Glomerular endothelial cell (primary cell): ENCODE data around the gene RALGDS. TPM values are rescaled to one million over a fixed set of nuclear protein-coding genes. Genes with fewer than 3 reads are reported as not detected.
"Not testable (repeated sequence)": the region's sequence is repeated elsewhere in the genome, so short reads cannot be mapped to it uniquely, and the experiment has no call there.

Source experiments
- DNase-seq: peaks from one replicate; pipeline ENCODE4 v3.0.0-alpha.2; 2011; ENCODE audit warnings: low read depth, low spot score; ENCODE audit errors: extremely low read depth
- total RNA-seq: library from RNA; depleted of rRNA; stranded (reverse); fragments of >200 nt; gene quantifications from 2 replicates; pipeline ENCODE4 v1.2.3, GENCODE V29; 2015

Gene RALGDS
- total RNA-seq, 1 donor from 2014 or later = 99.4 TPM

DNA sequence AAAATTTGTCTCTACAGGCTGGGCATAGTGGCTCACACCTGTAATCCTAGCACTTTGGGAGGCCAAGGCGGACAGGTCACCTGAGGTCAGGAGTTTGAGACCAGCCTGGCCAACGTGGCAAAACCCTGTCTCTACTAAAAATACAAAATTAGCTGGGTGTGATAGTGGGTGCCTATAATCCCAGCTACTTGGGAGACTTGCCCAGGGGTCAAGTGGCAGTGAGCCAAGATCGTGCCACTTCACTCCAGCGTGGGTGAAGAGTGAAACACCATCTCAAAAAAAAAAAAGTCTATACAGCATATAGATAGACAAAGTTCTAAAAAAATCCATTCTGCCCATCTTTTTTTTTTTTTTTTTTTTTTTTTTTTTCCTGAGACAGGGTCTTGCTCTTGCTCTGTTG, 26.7 kb downstream of the RALGDS start:
- DNase-seq = not testable (repeated sequence)

DNA sequence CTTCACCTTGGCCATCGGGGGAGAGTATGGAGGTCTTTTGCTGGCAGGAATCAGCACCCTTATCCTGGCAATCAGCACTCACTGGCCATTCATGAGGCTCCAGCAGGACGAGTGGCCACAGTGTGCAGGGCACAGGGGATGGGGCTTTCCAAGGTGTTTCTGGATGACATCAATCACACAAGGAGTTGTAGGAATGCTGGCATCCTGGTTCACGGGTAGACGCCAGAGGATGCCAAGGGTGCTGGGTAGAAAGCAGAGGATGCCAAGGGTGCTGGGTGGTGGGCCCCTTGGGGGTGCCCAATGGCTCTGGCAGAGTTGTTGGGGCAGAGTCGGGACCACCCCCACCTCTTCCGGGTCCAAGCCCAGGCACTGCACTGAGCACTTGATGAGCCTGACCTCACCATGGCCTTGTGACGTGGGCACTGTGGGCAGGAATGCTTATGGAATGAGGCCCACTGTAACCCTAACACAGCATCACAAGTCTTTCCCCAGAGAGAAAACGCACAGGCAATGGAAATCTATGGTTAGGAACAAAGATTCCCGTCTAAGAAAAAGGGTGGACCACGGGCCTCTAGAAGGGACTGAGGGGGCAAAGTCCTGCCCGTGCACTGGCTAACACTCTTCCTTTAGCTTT, 30.2 kb downstream of the RALGDS start:
- DNase-seq = no peak

GRCh38 chr9:133090187-133090586, 30.9 kb downstream of the RALGDS start:
- no peak for DNase-seq

GRCh38 chr9:133089271-133089671, 31.8 kb downstream of the RALGDS start:
- no peak for DNase-seq

- no peak for DNase-seq
Observed at GRCh38 chr9:133088756-133089155, 32.3 kb downstream of the RALGDS start.

- DNase-seq = no peak
Observed at GRCh38 chr9:133088146-133088750, 32.8 kb downstream of the RALGDS start.

- no peak for DNase-seq
Observed at GRCh38 chr9:133087429-133088145, 33.5 kb downstream of the RALGDS start.

- no peak for DNase-seq
Observed at GRCh38 chr9:133086894-133087293, 34.1 kb downstream of the RALGDS start.

- not testable (repeated sequence) for DNase-seq
Observed at GRCh38 chr9:133086212-133086860, 34.7 kb downstream of the RALGDS start.

- not testable (repeated sequence) for DNase-seq
Observed at GRCh38 chr9:133083688-133084087, 37.4 kb downstream of the RALGDS start.

DNA sequence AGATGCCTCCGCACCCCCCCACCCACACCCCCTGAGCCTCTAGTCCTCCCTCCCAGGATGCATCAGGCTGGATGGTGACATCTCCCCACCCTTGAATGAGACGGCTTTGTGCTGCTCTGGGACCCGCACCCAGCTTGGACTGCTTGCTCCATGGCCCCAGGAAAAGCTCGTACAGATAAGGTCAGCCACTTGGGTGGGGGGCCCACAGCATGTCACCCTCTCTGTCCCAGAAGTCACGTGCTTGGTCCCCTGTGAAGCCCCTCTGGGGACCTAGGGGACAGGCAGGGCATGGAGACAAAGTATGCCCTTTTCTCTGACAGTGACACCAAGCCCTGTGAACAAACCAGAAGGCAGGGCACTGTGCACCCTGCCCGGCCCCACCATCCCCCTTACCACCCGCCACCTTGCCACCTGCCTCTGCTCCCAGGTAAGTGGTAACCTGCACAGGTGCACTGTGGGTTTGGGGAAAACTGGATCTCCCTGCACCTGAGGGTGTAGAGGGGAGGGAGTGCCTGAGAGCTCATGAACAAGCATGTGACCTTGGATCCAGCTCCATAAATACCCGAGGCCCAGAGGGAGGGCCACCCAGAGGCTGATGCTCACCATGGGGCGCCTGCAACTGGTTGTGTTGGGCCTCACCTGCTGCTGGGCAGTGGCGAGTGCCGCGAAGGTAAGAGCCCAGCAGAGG, 38.9 kb downstream of the RALGDS start:
- not testable (repeated sequence) for DNase-seq

GRCh38 chr9:133080786-133081779, 40.0 kb downstream of the RALGDS start:
- not testable (repeated sequence) for DNase-seq

DNA sequence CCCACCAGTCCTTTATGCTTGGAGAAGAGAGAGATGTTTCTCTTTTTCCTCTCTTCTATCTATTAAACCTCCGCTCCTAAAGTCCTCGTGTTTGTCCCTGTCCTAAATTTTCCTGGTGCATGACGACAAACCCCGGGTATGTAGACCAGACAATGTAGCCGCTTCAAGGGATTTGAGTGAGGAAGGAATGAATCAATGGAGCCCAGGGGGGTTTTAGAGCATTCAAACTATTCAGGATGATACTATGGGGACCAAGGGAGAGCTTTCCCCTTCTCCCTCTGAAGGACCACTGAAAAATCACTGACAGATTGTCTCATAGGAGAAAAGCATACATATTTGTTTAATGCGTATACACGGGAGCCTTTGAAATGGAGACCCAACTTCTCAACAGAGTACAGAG, 40.9 kb downstream of the RALGDS start:
- DNase-seq = no peak

DNA sequence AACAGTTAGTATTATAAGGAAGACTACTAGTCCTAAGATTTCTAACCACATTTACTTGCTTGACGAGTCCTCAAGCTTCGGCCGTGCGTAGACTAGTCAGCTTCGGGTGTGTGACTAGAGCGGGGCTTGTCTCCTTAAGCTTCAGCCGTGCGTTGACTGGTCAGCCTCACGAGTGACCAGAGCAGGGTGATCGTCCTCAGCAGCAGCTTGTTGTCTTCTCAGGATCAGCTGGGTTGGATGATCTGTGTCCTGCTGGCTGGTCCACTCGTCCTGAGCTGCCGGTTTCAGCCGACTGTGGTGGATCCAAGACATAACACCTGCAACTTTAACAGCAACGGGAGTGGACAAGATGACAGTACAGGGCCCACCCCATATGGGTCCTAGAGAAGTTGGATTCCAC, 42.6 kb downstream of the RALGDS start:
- no peak for DNase-seq

GRCh38 chr9:133076691-133077090, 44.3 kb downstream of the RALGDS start:
- DNase-seq = no peak

- DNase-seq = no peak
Observed at GRCh38 chr9:133075925-133076630, 45.0 kb downstream of the RALGDS start.

DNA sequence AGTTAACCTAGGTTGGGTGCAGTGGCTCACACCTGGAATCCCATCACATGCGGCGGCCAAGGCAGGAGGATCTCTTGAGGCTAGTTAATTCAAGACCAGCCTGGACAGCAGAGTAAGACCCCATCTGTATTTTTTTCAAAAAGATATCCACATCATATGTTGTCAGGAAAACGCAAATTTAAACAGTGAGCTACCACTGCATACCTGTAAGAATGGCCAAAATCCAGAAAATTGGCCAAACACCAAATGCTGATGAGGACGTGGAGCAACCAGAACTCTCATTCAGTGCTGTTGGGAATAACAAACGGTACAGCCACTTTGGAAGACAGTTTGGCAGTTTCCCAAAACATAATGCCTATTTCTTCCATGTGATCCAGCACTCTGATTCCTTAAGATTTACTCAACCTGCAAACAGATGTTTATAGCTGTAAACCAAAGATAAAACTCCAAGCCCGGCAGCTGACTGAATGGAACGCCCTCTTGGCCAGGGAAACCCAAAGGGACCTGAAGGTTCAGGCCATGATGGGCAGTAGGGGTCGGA, 46.9 kb downstream of the RALGDS start:
- DNase-seq = no peak

GRCh38 chr9:133073086-133074014, 47.7 kb downstream of the RALGDS start:
- DNase-seq = no peak
